GM11168 (cell line): ENCODE data around the gene GPC6.
"Not testable (repeated sequence)": the region's sequence is repeated elsewhere in the genome, so short reads cannot be mapped to it uniquely, and the experiment has no call there.

ENCODE experiments used
- in situ Hi-C: fragments of 300-500 bp; cut with MboI; formaldehyde crosslinking; loops from one replicate; pipeline ENCODE4 v1.12.0; 2022; ENCODE audit warnings: low sequenced_read_pairs; ENCODE audit not compliant: unreplicated experiment

The GPC6 gene

GRCh38 chr13:94280845-94281244 is 1054.2 kb downstream of the GPC6 start:
- in situ Hi-C loops, result no loop called here

DNA sequence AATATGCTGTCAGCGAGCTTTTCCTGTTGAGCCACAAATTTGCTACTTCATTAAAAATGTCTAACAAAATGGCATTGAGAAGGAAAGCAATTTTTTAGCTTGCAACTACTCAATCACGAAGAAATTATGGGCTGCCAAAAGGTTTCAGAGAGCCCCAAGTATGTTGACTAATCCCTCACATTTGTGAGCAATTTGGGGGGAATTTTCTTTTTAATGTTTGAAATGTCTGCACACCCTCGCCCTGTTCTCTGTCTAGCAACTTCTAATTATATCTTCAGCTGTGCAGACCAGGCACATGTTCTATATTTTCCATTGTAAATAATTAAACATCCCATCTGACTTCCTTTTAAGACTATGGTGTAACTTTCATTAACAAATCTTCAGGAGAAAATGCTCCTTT is 1060.0 kb downstream of the GPC6 start:
- in situ Hi-C loops, result no loop called here

DNA sequence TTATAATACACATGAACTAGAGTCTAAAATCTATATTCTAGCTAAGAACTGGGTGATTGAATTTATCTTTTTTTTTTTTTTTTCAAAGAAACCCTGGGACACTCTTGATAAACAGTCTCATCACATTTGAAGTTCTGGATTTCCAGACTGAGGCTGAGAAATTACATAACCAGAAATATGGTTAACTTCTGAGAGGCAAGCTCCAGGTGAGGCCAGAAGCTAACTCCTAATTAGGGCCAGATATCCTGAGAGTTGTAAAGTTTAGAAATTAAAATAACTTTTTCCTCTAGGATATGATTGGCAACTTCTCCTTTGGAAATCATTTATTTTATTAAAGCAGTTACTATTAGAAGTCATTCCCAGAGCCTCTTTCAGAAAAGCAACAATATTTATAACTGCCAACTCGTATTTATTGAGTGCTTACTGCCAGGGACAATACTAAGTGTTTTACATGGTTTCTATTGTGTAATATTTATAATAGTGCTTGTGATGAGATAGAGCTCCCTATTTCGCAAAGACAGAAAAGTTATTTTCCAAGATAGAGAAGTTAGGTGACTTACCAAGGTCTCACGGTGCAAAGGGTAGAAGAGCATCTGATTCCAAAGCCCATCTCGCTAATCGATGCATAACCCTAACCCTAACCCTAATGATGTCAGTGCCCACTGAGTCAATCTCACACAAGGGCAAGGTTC is 1065.2 kb downstream of the GPC6 start:
- in situ Hi-C loops, result no loop called here

GRCh38 chr13:94292323-94292640 is 1065.7 kb downstream of the GPC6 start:
- in situ Hi-C loops, result no loop called here

DNA sequence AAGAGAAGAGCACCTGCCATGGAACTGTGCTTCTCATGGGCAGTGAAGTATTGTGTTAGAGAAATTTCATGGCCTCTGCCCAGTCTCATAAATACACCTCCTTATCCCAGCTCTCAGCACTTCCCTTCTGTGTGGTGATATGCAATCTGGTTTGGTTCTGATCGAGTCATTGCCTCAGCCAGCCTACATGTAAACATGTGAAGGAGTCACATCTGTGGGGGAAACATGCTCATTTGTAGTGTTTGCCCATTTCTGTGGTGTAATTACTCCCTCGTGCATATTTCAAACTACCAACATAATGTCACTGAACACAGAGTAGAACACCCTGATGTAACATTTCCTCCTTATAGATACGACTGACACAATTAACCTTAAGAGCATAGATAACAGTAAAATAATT is 1069.9 kb downstream of the GPC6 start:
- in situ Hi-C loops, result no loop called here

- in situ Hi-C loops, result no loop called here
Measured at GRCh38 chr13:94298346-94298745, 1071.7 kb downstream of the GPC6 start.

DNA sequence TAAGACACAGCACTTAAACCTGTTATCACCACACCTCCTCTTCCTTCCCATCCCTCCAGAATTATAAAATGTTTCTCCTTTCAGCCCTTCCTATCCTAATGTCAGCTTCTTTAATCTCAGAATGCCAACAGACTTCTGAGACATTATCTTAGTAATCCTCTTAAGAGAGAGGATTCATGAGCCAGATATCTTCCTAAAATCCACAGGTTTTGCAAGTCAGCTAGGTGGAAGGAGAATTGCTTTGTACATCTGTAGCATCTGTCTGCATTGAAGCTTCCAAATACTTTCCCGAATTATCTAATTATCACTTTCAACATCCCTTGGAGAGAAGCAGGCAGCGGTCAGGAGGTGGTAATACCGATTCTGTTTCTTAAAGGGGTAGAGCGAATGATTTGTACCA is 1073.8 kb downstream of the GPC6 start:
- in situ Hi-C loops, result no loop called here

DNA sequence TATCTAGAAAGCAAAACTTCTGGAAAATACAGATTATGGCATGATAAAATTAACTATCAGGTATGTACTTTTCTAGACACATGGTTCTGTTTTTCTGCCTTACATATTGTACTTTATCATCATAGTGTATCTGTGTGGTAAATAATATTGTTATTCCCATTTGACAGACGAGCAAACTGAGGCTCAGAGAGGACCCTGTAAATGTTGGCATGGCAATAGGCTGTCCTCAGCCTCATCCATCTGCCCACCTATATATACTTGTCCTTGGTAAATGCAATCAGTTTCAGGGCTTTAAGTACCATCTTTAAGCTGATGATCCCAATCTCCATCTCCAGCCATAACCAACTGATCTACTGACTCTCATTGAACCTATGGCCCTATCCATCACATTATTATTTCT is 1074.9 kb downstream of the GPC6 start:
- in situ Hi-C loops, result no loop called here

DNA sequence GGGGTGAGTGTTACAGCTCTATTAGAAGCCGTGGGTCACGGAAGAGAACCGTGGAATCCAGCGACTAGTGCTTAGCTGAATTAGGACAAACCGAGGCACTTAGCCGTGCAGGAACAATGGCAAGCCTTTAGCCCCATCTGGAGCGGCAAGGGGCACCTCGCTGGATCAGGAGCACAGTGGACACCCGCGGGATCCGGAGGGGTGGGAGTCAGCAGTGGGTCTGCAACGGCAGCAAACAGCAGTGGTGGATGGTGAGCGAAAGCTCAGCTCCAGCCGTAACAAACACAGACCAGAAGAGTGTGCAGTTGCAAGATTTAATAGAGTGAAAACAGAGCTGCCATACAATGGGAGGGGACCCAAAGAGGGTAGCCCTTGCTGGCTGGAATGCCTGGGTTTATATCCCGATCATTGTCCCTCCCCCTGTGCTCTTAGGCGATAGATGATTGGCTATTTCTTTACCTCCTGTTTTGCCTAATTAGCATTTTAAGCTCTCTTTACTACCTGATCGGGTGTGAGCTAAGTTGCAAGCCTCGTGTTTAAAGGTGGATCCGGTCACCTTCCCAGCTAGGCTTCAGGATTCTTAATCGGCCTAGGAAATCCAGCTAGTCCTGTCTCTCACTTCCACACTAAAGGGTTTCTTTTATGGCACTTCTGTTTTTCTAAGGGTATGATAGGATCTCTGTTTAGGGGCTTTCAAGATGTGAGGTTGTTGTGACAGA is 1076.4 kb downstream of the GPC6 start:
- in situ Hi-C loops, result not testable (repeated sequence)

DNA sequence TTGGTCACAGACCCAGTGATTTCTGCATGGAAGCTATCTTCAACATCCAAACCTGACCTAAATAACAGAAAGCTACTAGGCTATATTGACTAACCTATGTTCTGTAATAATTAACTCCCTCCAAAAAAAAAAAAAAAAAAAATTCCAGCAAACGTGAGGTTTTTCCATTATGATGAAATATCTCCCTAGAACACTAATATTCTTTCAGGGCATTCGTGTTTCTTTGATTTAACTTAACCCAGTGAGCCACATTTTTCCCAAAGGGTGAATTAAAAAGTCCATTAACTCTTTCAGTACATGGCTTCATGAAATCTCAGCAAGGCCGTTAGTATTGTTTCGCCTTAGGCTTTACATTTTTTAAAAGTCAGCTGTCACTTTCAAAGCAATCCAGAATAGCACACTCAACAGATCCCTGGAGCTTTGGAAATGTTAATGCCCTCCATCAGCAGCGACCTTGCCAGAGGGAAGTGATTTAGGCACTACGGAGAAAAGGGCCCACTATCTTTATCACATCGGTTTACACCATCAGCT is 1077.1 kb downstream of the GPC6 start:
- in situ Hi-C loops, result no loop called here

DNA sequence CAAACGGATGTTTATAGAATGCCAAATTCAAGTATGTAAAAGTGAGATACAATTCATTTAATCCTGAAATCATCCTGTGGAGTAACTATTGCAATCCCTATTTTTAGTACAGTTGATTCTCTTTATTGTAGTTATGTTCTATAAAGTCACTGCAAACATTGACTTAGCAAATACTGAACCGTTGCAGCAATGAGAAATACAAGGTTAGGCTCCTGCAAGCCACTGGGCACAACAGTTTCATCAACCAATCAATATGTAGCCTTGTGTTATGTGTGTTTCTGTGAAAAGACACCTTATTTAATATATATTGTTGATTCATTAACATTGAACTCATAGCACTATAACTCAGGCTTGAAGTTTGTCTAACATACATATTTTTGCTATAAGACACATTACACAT is 1078.4 kb downstream of the GPC6 start:
- in situ Hi-C loops, result no loop called here

DNA sequence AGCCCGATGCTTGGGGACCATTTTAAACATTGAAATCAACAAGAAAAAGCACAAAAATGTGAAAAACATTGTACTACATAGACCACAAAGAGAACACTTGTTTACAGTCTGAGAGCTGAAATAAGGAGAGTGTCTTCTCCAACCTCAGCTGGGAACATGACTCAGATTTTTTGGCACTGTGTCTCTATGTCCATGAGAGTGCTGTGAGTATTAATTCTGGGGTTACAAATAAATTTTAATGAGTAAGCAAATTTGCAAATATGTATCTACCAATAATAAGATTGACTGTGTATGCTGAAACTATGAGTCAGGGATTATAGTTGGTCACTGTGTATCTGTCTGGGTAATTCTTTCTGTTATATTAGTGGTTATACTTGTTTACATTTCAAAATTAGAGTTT is 1078.9 kb downstream of the GPC6 start:
- in situ Hi-C loops, result no loop called here

GRCh38 chr13:94305934-94306333 is 1079.3 kb downstream of the GPC6 start:
- in situ Hi-C loops, result no loop called here

DNA sequence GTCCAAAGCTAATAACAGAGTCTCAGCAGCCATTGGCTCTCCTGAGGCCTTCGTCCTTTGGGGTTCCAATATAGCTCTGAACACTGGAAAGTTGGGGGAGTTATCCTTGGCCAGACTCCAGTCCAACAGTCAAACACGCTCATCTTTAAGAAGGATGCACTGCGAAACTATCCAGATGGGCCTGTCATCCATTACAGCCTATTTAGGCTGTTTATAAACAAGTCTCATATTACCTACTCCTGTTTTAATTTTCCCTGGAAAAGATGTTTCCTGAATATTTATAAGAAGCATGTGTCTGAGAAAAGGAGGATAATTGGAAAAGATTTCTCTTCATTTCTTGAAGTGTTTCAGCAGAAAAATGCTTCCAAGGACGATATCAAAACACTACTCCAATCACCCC is 1082.2 kb downstream of the GPC6 start:
- in situ Hi-C loops, result no loop called here

GRCh38 chr13:94309576-94309975 is 1083.0 kb downstream of the GPC6 start:
- in situ Hi-C loops, result no loop called here

DNA sequence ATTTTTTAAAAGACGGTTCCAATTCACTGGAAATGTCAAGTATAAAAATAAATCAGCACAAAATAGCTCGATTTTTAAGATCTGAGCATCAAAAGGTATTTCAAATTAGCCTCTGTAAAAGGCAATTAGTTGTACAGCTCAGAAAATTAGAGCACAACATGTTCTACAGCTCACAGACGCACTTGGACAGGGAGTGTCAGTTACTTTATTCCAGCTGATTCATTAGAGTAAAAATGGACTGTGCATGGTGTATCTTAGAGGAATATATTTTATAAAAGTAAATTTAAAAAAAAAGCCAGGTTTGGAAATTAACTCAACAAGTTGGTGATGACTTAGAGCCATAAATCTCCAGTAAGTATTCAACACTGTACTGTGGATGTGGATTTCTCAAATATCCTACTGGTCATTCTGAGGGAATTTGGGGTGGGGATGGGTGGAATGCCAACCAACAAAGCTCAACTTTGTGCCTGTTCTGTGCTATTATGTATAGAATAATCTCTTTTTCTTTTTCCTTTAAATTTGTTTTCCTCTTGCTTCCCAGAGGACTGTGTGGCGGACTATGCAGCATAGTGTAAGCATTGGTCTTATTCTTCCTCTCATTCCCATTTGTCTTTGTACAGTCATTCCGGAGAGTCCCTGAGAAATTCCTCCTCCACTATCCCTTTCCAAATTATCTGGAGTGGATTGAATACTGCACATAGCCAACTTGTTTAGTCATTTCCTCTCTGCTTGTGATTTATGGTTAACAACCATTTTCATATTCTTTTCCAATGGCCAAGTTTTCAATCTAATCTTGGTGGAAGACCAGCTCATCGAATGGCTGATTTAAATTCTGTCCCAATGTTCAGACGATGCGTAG is 1083.6 kb downstream of the GPC6 start:
- in situ Hi-C loops, result no loop called here

- in situ Hi-C loops, result no loop called here
Measured at GRCh38 chr13:94311893-94312292, 1085.3 kb downstream of the GPC6 start.

DNA sequence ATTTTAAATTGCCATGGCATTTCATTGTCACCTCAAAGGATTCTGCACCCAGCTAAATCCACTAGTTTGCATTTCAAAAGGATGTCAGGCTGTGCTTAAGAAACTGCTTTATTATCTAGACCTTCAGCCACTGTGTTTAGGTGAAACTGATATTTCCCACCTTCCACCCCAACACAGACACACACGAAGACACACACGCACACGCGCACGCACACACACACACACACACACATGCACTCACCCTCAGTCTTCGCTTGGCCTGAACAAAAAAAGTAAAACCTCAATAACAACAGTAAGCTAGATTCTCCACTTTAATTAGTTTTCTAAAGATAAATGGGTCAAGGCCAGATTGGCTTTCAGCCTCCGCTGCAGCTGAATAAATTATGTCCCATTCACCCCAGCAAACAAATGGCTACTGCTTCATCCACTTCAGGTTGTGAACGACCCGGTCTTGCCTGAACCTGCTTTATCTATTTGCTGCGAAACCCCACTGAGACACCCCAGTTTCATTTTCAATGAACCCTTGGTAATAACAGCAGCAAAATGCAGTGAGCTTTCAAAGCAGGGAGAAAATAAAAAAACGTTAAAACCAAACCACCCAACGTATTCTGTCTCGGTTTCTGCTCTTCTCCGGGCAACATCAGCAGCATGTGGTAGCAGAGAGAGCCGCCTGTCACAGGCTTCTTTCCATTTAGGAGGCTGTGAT is 1086.1 kb downstream of the GPC6 start:
- in situ Hi-C loops, result no loop called here

DNA sequence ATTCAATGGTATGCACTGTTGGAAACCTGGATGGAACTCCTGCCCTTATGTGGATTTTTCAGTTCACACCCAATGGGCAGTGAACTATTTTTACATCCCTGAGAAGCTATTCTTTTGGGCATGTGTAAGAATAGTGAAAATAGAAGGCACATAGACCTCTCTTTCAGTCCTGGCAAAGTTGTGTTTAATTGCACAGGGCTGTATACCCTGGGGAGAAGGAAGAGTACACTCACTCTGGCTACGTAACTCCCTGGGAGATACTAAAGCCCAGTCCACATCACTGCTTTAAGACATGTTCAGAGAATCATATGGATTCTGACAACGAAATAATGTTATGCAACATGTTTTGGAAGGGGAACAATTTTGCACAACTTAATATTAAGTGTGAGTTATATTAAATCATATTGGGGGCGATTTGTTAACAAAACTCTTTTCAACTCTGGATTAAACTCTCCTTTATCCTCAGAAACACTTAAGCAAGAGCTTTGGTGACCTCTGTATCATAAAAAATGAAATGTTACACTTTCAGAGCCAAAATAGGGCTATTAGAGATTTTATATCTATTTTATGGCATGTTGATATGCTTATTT is 1086.8 kb downstream of the GPC6 start:
- in situ Hi-C loops, result no loop called here

- in situ Hi-C loops, result no loop called here
Measured at GRCh38 chr13:94313926-94314325, 1087.3 kb downstream of the GPC6 start.
